ENCODE results near the gene SEPTIN12. TPM values are rescaled to one million over a fixed set of nuclear protein-coding genes. Genes with fewer than 3 reads are reported as not detected.
A peak's percentile ranks its signal among the peaks of the same experiment; 100 is the strongest.

The SEPTIN12 gene
- total and polyA plus RNA-seq, 2 experiments from 2014 or later, result not detected

- H4K20me1 ChIP-seq (ENCODE audit: insufficient read depth, poor library complexity, severe bottlenecking), result no peaks in the 10 kb centered on the region
- peaks cover 5% of the 10 kb centered on the region for H3K4me1 ChIP-seq (ENCODE audit: insufficient read depth)
- no peaks in the 10 kb centered on the region for H3K9me2 ChIP-seq (replicated peaks; ENCODE audit: insufficient read depth)
- TF ChIP-seq EZH2 (IDR thresholded peaks at IDR 0.05; ENCODE audit: borderline replicate concordance), result no peak
- TF ChIP-seq EZH2phosphoT487 (IDR thresholded peaks at IDR 0.05; ENCODE audit: low read depth, severe bottlenecking, unreplicated experiment), result no peak
- TF ChIP-seq CTCF (IDR thresholded peaks at IDR 0.05; ENCODE audit: poor library complexity), result no peak
- no peaks in the 10 kb centered on the region for H3K36me3 ChIP-seq (replicated peaks; ENCODE audit: insufficient read depth, low read depth)
- peaks cover 26% of the 10 kb centered on the region for H3K79me2 ChIP-seq
- DNase-seq (ENCODE audit: low spot score), result peak; percentile 95
- H3K4me2 ChIP-seq, result peak overlapping the region; percentile 92
- H3K4me3 ChIP-seq, result peak overlapping the region; percentile 74
- WGBS (ENCODE audit: low lambda C conversion rate, missing lambda C conversion rate), result 12% methylated on average over 38 of the region's 38 CpGs
- H3K27me3 ChIP-seq, result no peaks in the 10 kb centered on the region
- H3K27ac ChIP-seq, result peak overlapping the region; percentile 72
- H3K9me3 ChIP-seq (ENCODE audit: low read depth), result no peaks in the 10 kb centered on the region
- H2AFZ ChIP-seq, result peak overlapping the region; percentile 85
Observed at GRCh38 chr16:4734730-4735535, 53.2 kb downstream of the SEPTIN12 start.

GRCh38 chr16:4734063-4734729, 53.9 kb downstream of the SEPTIN12 start, which contains the start of the genes ANKS3 and DNAAF8:
Gene ANKS3 (minus strand): TSS chr16:4734271. CDS start chr16:4730149, 4,122 bp downstream.
Gene DNAAF8 (plus strand): TSS chr16:4734537. CDS start chr16:4736515, 1,978 bp downstream.
- H2AFZ ChIP-seq, result peak within 1 kb of the TSS; percentile 85
- no peaks in the 10 kb centered on the region for H3K27me3 ChIP-seq
- H3K9me3 ChIP-seq (ENCODE audit: low read depth), result no peaks in the 10 kb centered on the region
- peaks cover 29% of the 10 kb centered on the region for H3K79me2 ChIP-seq
- H3K9me2 ChIP-seq (replicated peaks; ENCODE audit: insufficient read depth), result no peaks in the 10 kb centered on the region
- H3K36me3 ChIP-seq (replicated peaks; ENCODE audit: insufficient read depth, low read depth), result no peaks in the 10 kb centered on the region
- peak within 1 kb of the TSS; percentile 74 for H3K4me3 ChIP-seq
- under 1% methylated on average over 40 of the region's 70 CpGs for WGBS (ENCODE audit: low lambda C conversion rate, missing lambda C conversion rate)
- H3K27ac ChIP-seq, result peak within 1 kb of the TSS; percentile 72
- no peak for TF ChIP-seq CTCF (IDR thresholded peaks at IDR 0.05; ENCODE audit: poor library complexity)
- H4K20me1 ChIP-seq (ENCODE audit: insufficient read depth, poor library complexity, severe bottlenecking), result no peaks in the 10 kb centered on the region
- peaks cover 5% of the 10 kb centered on the region for H3K4me1 ChIP-seq (ENCODE audit: insufficient read depth)
- DNase-seq (ENCODE audit: low spot score), result peak; percentile 97
- H3K4me2 ChIP-seq, result peak within 1 kb of the TSS; percentile 92

- Histone ChIP-seq H3K79me2 (peaks cover 29% of the 10 kb centered on the region), H2AFZ (peak overlapping the region; percentile 63), H4K20me1 (ENCODE audit: insufficient read depth, poor library complexity, severe bottlenecking) (no peaks in the 10 kb centered on the region), H3K36me3 (replicated peaks; ENCODE audit: insufficient read depth, low read depth) (no peaks in the 10 kb centered on the region), H3K9me2 (replicated peaks; ENCODE audit: insufficient read depth) (no peaks in the 10 kb centered on the region), H3K4me2 (peak overlapping the region; percentile 92), H3K4me3 (peak overlapping the region; percentile 30), H3K27me3 (no peaks in the 10 kb centered on the region), H3K9me3 (ENCODE audit: low read depth) (no peaks in the 10 kb centered on the region), H3K4me1 (ENCODE audit: insufficient read depth) (peaks cover 5% of the 10 kb centered on the region), H3K27ac (peak overlapping the region; percentile 65)
- no peak for TF ChIP-seq EZH2 (IDR thresholded peaks at IDR 0.05; ENCODE audit: borderline replicate concordance)
- TF ChIP-seq EZH2phosphoT487 (IDR thresholded peaks at IDR 0.05; ENCODE audit: low read depth, severe bottlenecking, unreplicated experiment), result no peak
- TF ChIP-seq CTCF (IDR thresholded peaks at IDR 0.05; ENCODE audit: poor library complexity), result no peak
- under 1% methylated on average over 18 of the region's 19 CpGs for WGBS (ENCODE audit: low lambda C conversion rate, missing lambda C conversion rate)
- DNase-seq (ENCODE audit: low spot score), result peak; percentile 34
Observed at GRCh38 chr16:4733747-4734062, 54.4 kb downstream of the SEPTIN12 start.

All from hepatocyte (in vitro differentiated cells).